PC-9 (cell line): Measurements from ENCODE around the gene POU6F2. TPM values are rescaled to one million over a fixed set of nuclear protein-coding genes. Genes with fewer than 3 reads are reported as not detected.
A peak's percentile ranks its signal among the peaks of the same experiment; 100 is the strongest.

ENCODE experiments used
- BruUV-seq: library from RNA; stranded (reverse); fragments of 400-500 nt; replicated peaks from 2 replicates; lab custom pipeline; 2021; lab: Mats Ljungman, UMichigan
- CTCF ChIA-PET: fragments of 300-600 bp; sonication (Branson Sonifier 250); formaldehyde crosslinking; loops from one replicate; lab custom pipeline; 2022; ENCODE audit warnings: antibody characterized with exemption; lab: Charles Lee
- POLR2A ChIA-PET: fragments of 300-600 bp; sonication (Branson Sonifier 250); formaldehyde crosslinking; loops from one replicate; lab custom pipeline; 2022; ENCODE audit warnings: antibody characterized with exemption; ENCODE audit not compliant: unreplicated experiment; lab: Charles Lee
- DNase-seq, 2 experiments: peaks; one replicate each; pipeline versions ENCODE4 v3.0.0 to v3.0.0-alpha.2; 2015 to 2022; ENCODE audit warnings: mixed read lengths in 1 of 2
- H2AFZ ChIP-seq: fragments of 200-600 bp; sonication (generic); 2 replicates; pipeline ENCODE4 v1.8.1; 2017; ENCODE audit warnings: antibody characterized with exemption
- H3F3A ChIP-seq: fragments of 200-600 bp; sonication (generic); 2 replicates; pipeline ENCODE4 v1.8.1; 2017; ENCODE audit warnings: antibody characterized with exemption, mild to moderate bottlenecking, low read depth; ENCODE audit not compliant: insufficient read depth
- H3K27ac ChIP-seq: fragments of 200-600 bp; sonication (generic); 2 replicates; pipeline ENCODE4 v1.6.1; 2016; ENCODE audit warnings: mixed run types
- H3K27me3 ChIP-seq: fragments of 200-600 bp; sonication (generic); 2 replicates; pipeline ENCODE4 v1.6.1; 2016; ENCODE audit warnings: low read depth, mixed run types; ENCODE audit not compliant: insufficient read depth
- H3K36me3 ChIP-seq: fragments of 200-600 bp; sonication (generic); 2 replicates; pipeline ENCODE4 v1.6.1; 2016; ENCODE audit warnings: low read depth, mixed run types
- H3K4me1 ChIP-seq: fragments of 200-600 bp; sonication (generic); replicated peaks from 2 replicates; pipeline ENCODE4 v1.6.1; 2016; ENCODE audit warnings: mixed run types; ENCODE audit not compliant: insufficient read depth
- H3K4me2 ChIP-seq: fragments of 200-600 bp; sonication (generic); 2 replicates; pipeline ENCODE4 v1.6.1; 2017; ENCODE audit warnings: mixed run types
- H3K4me3 ChIP-seq: fragments of 200-600 bp; sonication (generic); 2 replicates; pipeline ENCODE4 v1.6.1; 2016; ENCODE audit warnings: mixed run types
- H3K79me2 ChIP-seq: fragments of 200-600 bp; sonication (generic); 2 replicates; pipeline ENCODE4 v1.6.1; 2017; ENCODE audit warnings: low read depth, mixed run types
- H3K9me2 ChIP-seq: fragments of 200-600 bp; sonication (generic); 2 replicates; pipeline ENCODE4 v1.8.1; 2017; ENCODE audit warnings: mild to moderate bottlenecking; ENCODE audit not compliant: insufficient read depth
- H3K9me3 ChIP-seq: fragments of 200-600 bp; sonication (generic); 2 replicates; pipeline ENCODE4 v1.8.1; 2016; ENCODE audit warnings: low read depth; ENCODE audit not compliant: insufficient read depth
- H4K20me1 ChIP-seq: fragments of 200-600 bp; sonication (generic); 2 replicates; pipeline ENCODE4 v1.8.1; 2017; ENCODE audit not compliant: insufficient read depth
- CTCF ChIP-seq: fragments of 200-600 bp; sonication (generic); conservative IDR thresholded peaks from 2 replicates; pipeline ENCODE4 v1.6.1; 2017; ENCODE audit warnings: mixed run types, antibody characterized with exemption, mild to moderate bottlenecking, moderate library complexity
- EZH2 ChIP-seq: fragments of 200-600 bp; sonication (generic); IDR thresholded peaks from 2 replicates; pipeline ENCODE4 v1.8.0; 2017; ENCODE audit warnings: antibody characterized with exemption, low read depth
- intact Hi-C: fragments of 100-400 bp; cut with micrococcal nuclease; formaldehyde crosslinking; loops from one replicate; pipeline ENCODE4 v1.10.0; 2022; ENCODE audit not compliant: unreplicated experiment
- total RNA-seq: library from RNA; stranded (reverse); gene quantifications from 2 replicates; pipeline ENCODE4 v1.2.3, GENCODE V29; 2021

Gene POU6F2
- total RNA-seq, 1 experiment from 2014 or later, result not detected

- TF ChIP-seq CTCF, result no peak
- TF ChIP-seq EZH2, result no peak
- CTCF ChIA-PET, result no interaction called here
- Histone ChIP-seq H3K9me3 (no peaks in the 10 kb centered on the region), H3K4me3 (no peak overlapping the region), H3K9me2 (no peaks in the 10 kb centered on the region), H3K27ac (no peak overlapping the region), H3K27me3 (0 out of 2 replicates have a peak, but pooled peaks cover 5% of the 10 kb centered on the region), H3K4me1 (no peaks in the 10 kb centered on the region), H4K20me1 (no peaks in the 10 kb centered on the region), H2AFZ (no peak overlapping the region), H3K4me2 (no peak overlapping the region), H3F3A (no peaks in the 10 kb centered on the region), H3K36me3 (no peaks in the 10 kb centered on the region), H3K79me2 (no peaks in the 10 kb centered on the region)
- no peak for DNase-seq
- POLR2A ChIA-PET, result interaction anchor here (0.6 kb wide), 1 partner anchor 274 kb away, joined by 3 read pairs; no protein-coding TSS in a partner anchor
- intact Hi-C loops, result no loop called here
- BruUV-seq, result no TSS peak
Observed at GRCh38 chr7:39045231-39045630, 67.5 kb downstream of the POU6F2 start.

GRCh38 chr7:39051279-39051678 lies 73.6 kb downstream of the POU6F2 start:
- CTCF ChIA-PET, result no interaction called here
- Histone ChIP-seq H3K27ac (no peak overlapping the region), H3F3A (no peaks in the 10 kb centered on the region), H3K4me1 (no peaks in the 10 kb centered on the region), H3K4me3 (no peak overlapping the region), H3K9me2 (no peaks in the 10 kb centered on the region), H3K9me3 (no peaks in the 10 kb centered on the region), H3K27me3 (no peaks in the 10 kb centered on the region), H3K4me2 (no peak overlapping the region), H4K20me1 (no peaks in the 10 kb centered on the region), H3K36me3 (no peaks in the 10 kb centered on the region), H3K79me2 (no peaks in the 10 kb centered on the region), H2AFZ (no peak overlapping the region)
- intact Hi-C loops, result no loop called here
- TF ChIP-seq CTCF, result no peak
- no peak for TF ChIP-seq EZH2
- DNase-seq, result peak in 1 of 2 experiments; percentile 21
- POLR2A ChIA-PET, result no interaction called here
- no TSS peak for BruUV-seq

GRCh38 chr7:39051707-39052106 lies 74.0 kb downstream of the POU6F2 start:
- DNase-seq, result peak in 1 of 2 experiments; percentile 30
- Histone ChIP-seq H3K27me3 (no peaks in the 10 kb centered on the region), H3K79me2 (no peaks in the 10 kb centered on the region), H2AFZ (no peak overlapping the region), H4K20me1 (no peaks in the 10 kb centered on the region), H3K36me3 (no peaks in the 10 kb centered on the region), H3K4me1 (no peaks in the 10 kb centered on the region), H3K9me3 (no peaks in the 10 kb centered on the region), H3F3A (no peaks in the 10 kb centered on the region), H3K9me2 (no peaks in the 10 kb centered on the region), H3K27ac (no peak overlapping the region), H3K4me2 (no peak overlapping the region), H3K4me3 (no peak overlapping the region)
- CTCF ChIA-PET, result no interaction called here
- no peak for TF ChIP-seq EZH2
- no peak for TF ChIP-seq CTCF
- intact Hi-C loops, result no loop called here
- POLR2A ChIA-PET, result no interaction called here
- BruUV-seq, result no TSS peak
